Activated T-helper 17 cell treated with anti-CD3 and anti-CD28 coated beads, Interleukin-2, amount 50 U/mL, for 72 hours (primary cell): ENCODE results near the gene ZDHHC7. TPM values are rescaled to one million over a fixed set of nuclear protein-coding genes. Genes with fewer than 3 reads are reported as not detected.

Source experiments
- ATAC-seq: fragments of 150-1000 bp; cut with Tn5 transposase; replicated peaks from 2 replicates; pipeline ENCODE4 v1.10.0; 2021; ENCODE audit warnings: mild to moderate bottlenecking, moderate library complexity
- H3K27ac Mint-ChIP-seq: one replicate; pipeline ENCODE4 v1.8.0; 2022; ENCODE audit warnings: mixed read lengths
- H3K27me3 Mint-ChIP-seq: one replicate; pipeline ENCODE4 v1.8.0; 2022; ENCODE audit warnings: mixed read lengths
- H3K36me3 Mint-ChIP-seq: one replicate; pipeline ENCODE4 v1.8.0; 2022; ENCODE audit warnings: low read depth, mild to moderate bottlenecking, mixed read lengths
- H3K4me1 Mint-ChIP-seq: one replicate; pipeline ENCODE4 v1.8.0; 2022; ENCODE audit warnings: mixed read lengths
- H3K4me3 Mint-ChIP-seq: one replicate; pipeline ENCODE4 v1.8.0; 2022; ENCODE audit warnings: mild to moderate bottlenecking, mixed read lengths
- H3K9me3 Mint-ChIP-seq: one replicate; pipeline ENCODE4 v1.8.0; 2022; ENCODE audit warnings: mixed read lengths
- total RNA-seq, 2 donors: library from RNA; stranded (reverse); gene quantifications; one replicate each; pipeline ENCODE4 v1.2.3, GENCODE V29; 2022

Gene ZDHHC7
- total RNA-seq, 2 donors from 2014 or later: 25.2 to 32.9 TPM

- ATAC-seq: no peak
- H3K4me3 Mint-ChIP-seq: no peak overlapping the region
- no peaks in the 10 kb centered on the region for H3K27me3 Mint-ChIP-seq
- peak overlapping the region; percentile 93 for H3K27ac Mint-ChIP-seq
- H3K9me3 Mint-ChIP-seq: no peaks in the 10 kb centered on the region
- H3K36me3 Mint-ChIP-seq: peaks cover 17% of the 10 kb centered on the region
- peaks cover 11% of the 10 kb centered on the region for H3K4me1 Mint-ChIP-seq
Measured at GRCh38 chr16:84928679-84929420, 82.5 kb downstream of the ZDHHC7 start.

- H3K27me3 Mint-ChIP-seq: no peaks in the 10 kb centered on the region
- H3K36me3 Mint-ChIP-seq: peaks cover 17% of the 10 kb centered on the region
- no peaks in the 10 kb centered on the region for H3K9me3 Mint-ChIP-seq
- peaks cover 11% of the 10 kb centered on the region for H3K4me1 Mint-ChIP-seq
- no peak for ATAC-seq
- no peak overlapping the region for H3K27ac Mint-ChIP-seq
- no peak overlapping the region for H3K4me3 Mint-ChIP-seq
Measured at GRCh38 chr16:84927621-84928591, 83.4 kb downstream of the ZDHHC7 start.

- Mint-ChIP-seq H3K9me3 (no peaks in the 10 kb centered on the region), H3K36me3 (peaks cover 17% of the 10 kb centered on the region), H3K27me3 (no peaks in the 10 kb centered on the region), H3K27ac (no peak overlapping the region), H3K4me3 (no peak overlapping the region), H3K4me1 (peaks cover 11% of the 10 kb centered on the region)
- ATAC-seq: no peak
Measured at GRCh38 chr16:84926462-84926861, 84.9 kb downstream of the ZDHHC7 start.

GRCh38 chr16:84925773-84926372 is 85.5 kb downstream of the ZDHHC7 start:
- Mint-ChIP-seq H3K4me3 (no peak overlapping the region), H3K9me3 (no peaks in the 10 kb centered on the region), H3K27me3 (peaks cover under 1% of the 10 kb centered on the region), H3K4me1 (peaks cover 7% of the 10 kb centered on the region), H3K27ac (no peak overlapping the region), H3K36me3 (peaks cover 13% of the 10 kb centered on the region)
- no peak for ATAC-seq

- no peaks in the 10 kb centered on the region for H3K9me3 Mint-ChIP-seq
- ATAC-seq: peak; percentile 59
- peaks cover 6% of the 10 kb centered on the region for H3K36me3 Mint-ChIP-seq
- no peak overlapping the region for H3K27ac Mint-ChIP-seq
- H3K27me3 Mint-ChIP-seq: peaks cover 7% of the 10 kb centered on the region
- H3K4me1 Mint-ChIP-seq: peaks cover 6% of the 10 kb centered on the region
- no peak overlapping the region for H3K4me3 Mint-ChIP-seq
Measured at GRCh38 chr16:84925092-84925772, 86.1 kb downstream of the ZDHHC7 start.

GRCh38 chr16:84924331-84925091 is 86.8 kb downstream of the ZDHHC7 start:
- Mint-ChIP-seq H3K36me3 (no peaks in the 10 kb centered on the region), H3K27me3 (peaks cover 11% of the 10 kb centered on the region), H3K27ac (no peak overlapping the region), H3K4me1 (no peaks in the 10 kb centered on the region), H3K9me3 (no peaks in the 10 kb centered on the region), H3K4me3 (no peak overlapping the region)
- no peak for ATAC-seq

Other genes with a start within 250 kb of the ZDHHC7 start
- gene CRISPLD2, start 191.6 kb downstream of the ZDHHC7 start, total RNA-seq: under 1 TPM; 0.30 to 0.66 TPM
- 1 to 10 TPM; 3.9 to 9.6 TPM for gene KIAA0513, start 16.3 kb upstream of the ZDHHC7 start, total RNA-seq
- gene CIBAR2, start 100.9 kb upstream of the ZDHHC7 start, total RNA-seq: under 1 TPM in 1 of 2 donors, not detected in 1; 0.34 TPM